Stimulated activated CD8-positive, alpha-beta memory T cell treated with anti-CD3 and anti-CD28 coated beads, Interleukin-15, amount 100 ng/mL, for 24 hours (primary cell): ENCODE measurements around the gene TRIM59.
"Not testable (repeated sequence)": the region's sequence is repeated elsewhere in the genome, so short reads cannot be mapped to it uniquely, and the experiment has no call there.

Experiments
- DNase-seq: peaks from one replicate; pipeline ENCODE4 v3.0.0-alpha.2; 2020; ENCODE audit warnings: low read depth

The TRIM59 gene

DNA sequence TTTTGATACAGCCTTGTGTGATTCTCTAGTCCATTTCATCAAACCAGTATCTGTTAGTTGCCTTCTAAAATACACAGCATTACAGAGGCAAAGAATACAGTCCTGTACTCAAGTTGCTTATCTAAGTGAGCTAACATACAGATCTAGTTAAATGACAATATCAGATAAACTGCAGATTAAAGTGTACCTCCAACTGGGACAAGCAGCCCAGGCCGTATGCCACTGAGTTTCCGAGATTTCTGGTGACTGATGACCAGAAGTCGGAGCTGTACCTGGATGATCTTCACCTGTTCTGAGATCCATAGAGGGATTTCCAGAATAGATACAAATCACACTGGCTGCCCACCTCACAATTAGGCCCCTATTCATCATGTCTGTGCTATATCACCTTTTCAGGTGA is 6.3 kb upstream of the TRIM59 start:
- no peak for DNase-seq

- no peak for DNase-seq
These were observed 5.4 kb upstream of the TRIM59 start for GRCh38 chr3:160454995-160455394.

DNA sequence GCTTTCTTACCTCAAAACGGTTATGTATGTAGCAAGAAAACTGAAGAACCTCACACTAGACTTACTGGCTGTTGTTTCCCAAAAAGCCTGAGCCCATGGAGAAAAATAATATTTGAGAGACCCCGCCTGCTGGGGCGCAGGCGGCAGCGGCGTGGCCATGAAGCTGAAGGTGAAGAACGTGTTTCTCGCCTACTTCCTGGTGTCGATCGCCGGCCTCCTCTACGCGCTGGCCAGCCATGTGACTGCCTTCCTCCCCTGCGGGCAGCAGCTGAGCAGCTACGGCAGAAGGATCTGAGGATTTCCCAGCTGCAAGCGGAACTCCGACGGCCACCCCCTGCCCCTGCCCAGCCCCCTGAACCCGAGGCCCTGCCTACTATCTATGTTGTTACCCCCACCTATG is 2.7 kb upstream of the TRIM59 start:
- not testable (repeated sequence) for DNase-seq

- DNase-seq = no peak
These were observed 2.0 kb upstream of the TRIM59 start for GRCh38 chr3:160451602-160452001.

- DNase-seq = no peak
These were observed 1.3 kb upstream of the TRIM59 start for GRCh38 chr3:160450846-160451245.

DNA sequence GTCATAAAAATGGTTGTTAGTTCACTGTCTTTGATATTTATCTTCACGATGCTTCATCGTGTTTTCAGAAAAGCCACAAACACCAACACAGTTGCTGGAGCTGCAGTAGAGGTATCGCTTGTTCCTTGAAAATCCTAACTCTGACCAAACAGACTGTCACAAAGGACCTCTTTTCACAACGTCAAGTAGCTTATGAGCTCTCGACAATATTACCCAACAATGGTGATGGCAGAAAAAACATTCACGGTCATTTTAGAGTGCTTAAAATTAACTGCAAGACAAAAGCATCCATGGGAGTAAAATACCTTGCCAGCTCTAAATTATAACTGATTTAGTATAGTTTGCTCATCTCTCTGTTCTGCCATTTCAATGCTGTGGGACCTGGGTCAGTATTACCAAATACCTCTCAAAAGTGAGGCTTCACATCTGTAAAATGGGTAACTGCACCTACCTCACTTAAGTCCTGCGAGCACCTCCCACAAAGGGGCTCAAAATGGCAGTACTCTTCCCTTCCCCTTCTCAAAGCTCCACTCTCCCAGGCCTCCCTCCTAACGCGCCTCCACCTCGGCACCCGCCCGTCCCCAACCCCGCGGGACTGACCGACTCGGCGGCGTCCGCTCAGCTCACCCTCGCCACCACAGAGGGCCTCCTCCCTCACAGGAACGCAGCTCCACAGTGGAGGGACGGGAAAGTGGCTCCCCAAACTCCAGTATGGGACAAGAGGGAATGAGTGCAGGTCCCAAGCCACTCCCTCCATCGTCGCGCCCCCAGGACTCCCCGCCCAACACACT is 546 bp downstream of the TRIM59 start:
- no peak for DNase-seq

DNA sequence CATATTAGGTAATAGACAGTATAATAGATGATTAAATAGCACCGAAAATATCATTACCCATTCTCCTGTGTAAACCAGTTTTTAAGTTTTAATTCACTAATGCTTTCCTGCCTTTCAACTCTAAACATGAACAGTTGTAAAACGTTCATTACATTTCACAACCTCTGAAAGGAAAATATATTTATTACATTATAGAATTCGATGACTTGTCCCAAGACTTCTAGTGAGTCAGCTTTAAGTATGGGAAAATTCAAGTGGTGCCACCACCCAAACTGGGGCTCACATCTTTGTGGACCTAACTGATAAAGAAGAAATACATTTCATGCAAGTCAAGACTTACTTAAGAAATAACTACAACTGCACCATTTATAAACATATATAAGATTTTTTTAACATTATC is 2.0 kb downstream of the TRIM59 start:
- no peak for DNase-seq

GRCh38 chr3:160446522-160447056 is 3.0 kb downstream of the TRIM59 start:
- DNase-seq = no peak

- no peak for DNase-seq
These were observed 3.7 kb downstream of the TRIM59 start for GRCh38 chr3:160445854-160446253.

- no peak for DNase-seq
These were observed 5.2 kb downstream of the TRIM59 start for GRCh38 chr3:160444411-160444810.

GRCh38 chr3:160440687-160441086 is 8.9 kb downstream of the TRIM59 start:
- no peak for DNase-seq

DNA sequence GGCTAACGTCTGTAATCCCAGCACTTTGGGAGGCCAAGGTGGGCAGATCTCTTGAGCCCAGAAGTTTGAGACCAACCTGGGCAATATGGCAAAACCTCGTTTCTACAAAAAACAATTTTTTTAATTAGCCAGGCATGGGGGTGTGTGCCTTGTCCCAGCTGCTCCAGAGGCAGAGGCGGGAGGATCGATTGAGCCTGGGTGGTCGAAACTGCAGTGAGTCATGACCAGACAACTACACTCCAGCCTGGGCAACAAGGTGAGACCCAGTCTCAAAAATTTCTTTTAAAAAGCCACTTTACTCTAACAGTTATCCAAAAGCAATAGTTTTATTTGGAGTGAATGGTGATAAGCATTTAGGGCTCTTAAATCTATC is 12.5 kb downstream of the TRIM59 start:
- DNase-seq = no peak

DNA sequence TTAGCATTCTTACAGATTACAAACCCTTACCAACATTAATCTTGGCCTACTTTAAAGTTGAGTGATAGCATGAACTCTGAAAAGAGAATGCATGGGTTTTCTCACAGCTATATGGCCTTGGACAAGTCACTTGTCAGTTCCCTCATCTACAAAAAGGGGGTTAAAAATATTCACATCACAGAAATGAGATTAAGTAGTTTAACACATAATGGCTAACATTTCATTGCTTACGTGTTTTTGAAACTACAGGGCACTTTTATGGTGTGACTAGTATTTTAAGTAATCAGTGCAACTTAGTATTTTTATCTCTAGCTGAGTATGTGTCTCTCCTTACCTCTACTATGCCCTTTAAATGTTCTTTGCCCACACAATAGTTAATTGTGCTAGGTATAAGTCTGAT is 13.8 kb downstream of the TRIM59 start:
- DNase-seq = no peak

- DNase-seq = no peak
These were observed 14.5 kb downstream of the TRIM59 start for GRCh38 chr3:160435095-160435494.

- no peak for DNase-seq
These were observed 15.5 kb downstream of the TRIM59 start for GRCh38 chr3:160434071-160434470.

DNA sequence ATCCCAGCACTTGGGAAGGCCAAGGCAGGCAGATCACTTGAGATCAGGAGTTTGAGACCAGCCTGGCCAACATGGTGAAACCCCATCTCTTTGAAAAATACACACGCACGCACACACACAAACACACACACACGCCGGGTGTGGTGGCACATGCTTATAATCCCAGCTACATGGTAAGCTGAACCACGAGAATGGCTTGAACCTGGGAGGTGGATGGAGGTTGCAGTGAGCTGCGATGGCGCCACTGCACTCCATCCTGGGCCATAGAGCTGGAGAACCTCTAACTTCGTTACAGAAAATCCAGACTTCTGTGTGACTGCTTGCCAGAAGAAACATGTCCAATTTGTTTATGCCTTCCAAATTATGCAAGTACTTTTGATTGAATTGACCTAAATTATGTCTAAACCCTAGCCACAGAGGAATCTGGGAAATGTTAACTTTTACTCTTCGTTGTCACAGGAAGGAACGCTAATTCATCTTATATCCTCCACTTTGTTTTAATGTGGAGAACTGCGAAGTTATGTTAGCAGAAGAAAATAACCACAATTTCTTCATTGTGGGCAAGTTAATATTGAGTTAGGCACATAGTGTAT is 21.7 kb downstream of the TRIM59 start:
- DNase-seq = no peak

- no peak for DNase-seq
These were observed 32.3 kb downstream of the TRIM59 start for GRCh38 chr3:160417311-160417710.

DNA sequence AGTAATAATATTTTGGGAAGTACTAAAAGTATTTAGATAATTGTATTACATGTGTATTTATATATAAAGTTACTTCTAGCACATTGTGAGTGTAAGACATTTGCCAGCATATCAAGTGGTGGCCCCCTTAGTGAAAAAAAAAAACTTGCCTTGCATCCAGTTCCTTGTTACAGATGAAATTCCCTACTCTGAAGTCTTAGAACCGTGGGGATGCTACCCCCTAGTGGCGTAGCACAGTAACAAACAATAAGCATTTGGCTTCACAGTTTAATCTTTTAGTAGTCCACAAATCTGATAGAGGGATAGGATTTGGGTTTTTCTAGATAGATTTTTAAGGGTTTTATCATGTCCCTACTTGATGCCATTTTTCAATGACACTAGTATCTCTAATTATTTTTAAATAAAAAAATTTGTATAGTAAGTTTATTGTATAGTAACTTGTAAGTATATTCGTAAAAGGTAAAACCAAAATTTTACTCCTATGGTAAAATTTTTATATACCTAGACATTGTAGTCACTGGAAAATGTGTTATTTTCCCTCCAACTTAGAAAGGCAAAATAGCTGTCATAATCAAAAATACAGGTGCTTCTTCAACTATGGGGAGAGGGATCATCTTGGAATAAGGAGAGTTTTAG is 35.9 kb downstream of the TRIM59 start:
- no peak for DNase-seq

GRCh38 chr3:160412477-160412876 is 37.1 kb downstream of the TRIM59 start:
- no peak for DNase-seq

DNA sequence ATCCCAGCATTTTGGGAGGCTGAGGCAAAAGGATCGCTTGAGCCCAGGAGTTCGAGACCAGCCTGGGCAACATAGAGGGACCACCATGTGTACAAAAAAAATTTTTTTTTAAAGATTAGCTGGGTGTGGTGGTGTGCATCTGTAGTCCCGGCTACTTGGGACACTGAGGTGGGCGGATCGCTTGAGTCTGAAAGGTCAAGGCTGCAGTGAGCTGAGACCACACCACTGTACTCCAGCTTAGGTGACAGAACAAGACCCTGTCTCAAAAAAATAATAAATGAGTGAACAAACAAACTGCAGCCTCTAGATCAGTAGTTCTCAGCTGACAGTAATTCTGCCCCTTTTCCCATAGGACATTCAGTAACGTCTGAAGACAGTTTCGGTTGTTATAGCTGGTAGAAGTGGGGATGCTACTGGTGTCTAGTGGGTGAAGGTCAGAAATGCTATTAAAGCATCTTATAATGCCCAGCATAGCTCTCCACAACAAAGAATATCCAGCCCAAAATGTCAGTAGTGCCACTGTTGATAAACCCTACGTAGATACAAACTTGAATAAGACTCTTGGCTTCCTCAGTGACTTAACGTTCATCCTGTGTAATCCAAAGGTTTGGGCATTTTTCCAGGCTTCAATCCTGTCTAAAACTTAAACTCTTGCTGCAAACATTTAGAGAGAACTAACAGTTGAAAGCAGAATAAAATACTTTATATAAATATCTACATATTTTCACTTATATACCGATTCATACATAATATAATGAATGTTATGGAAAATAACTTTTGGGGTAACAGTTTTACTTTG is 39.6 kb downstream of the TRIM59 start:
- DNase-seq = no peak

DNA sequence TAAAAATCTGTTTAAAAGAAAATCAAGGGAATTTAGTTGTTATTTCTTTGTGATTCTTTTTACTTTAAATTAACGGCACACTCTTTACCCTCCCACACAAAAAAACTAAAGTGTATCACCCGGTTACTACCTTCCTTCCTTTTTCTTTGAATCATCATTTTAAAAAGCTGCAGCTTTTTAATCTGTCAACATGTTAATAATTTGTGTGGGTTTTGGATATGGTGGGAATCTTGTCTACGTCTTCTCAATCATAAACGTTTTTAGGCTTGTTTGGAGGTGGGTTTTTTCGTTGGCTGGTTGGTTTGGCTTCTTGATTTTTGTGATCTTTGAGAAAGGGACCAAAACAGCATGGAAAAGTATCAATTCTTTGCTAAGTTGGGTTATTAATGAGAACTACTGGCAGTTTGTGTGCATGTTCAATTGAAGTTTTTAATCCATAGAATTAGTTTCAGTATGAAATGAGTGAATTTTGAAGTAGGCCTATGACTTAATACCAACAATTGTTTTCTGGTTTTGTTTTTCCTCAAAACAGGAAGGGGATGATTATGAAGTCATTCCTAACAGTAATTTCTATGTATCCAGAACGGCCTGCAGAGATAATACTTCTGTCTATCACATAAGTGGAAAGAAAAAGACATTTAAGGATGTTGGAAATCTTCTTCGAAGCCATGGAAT is 45.7 kb downstream of the TRIM59 start:
- DNase-seq = no peak

DNA sequence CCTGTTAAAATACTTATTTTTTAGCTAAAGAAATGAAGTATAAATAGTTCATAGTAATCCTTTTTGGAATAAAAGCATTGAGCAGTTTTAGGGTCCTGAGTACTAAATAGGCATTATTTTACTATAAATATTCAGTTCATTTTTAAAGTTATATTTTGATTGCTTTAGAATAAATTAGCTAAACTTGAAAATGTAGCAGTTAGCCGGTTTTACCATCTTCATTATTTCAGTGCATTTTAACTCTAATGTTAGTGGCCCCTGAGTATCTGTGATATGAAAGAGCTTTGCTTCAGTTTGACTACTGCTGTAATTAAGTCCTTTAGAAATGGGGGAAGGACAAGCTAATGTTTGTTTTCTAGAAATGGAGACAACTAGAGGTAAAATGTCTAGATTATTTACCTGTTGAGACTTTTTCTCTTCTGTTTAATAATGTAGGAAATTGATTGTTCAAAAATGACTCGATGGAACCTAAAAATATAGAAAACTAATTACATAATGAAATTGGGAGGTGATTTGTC is 46.5 kb downstream of the TRIM59 start:
- no peak for DNase-seq
